MCF 10A (cell line): ENCODE measurements around the gene KLHL3. TPM values are rescaled to one million over a fixed set of nuclear protein-coding genes. Genes with fewer than 3 reads are reported as not detected.

Source experiments
- BruUV-seq: library from RNA; stranded (reverse); fragments of 400-500 nt; replicated peaks from 2 replicates; lab custom pipeline; 2021; lab: Mats Ljungman, UMichigan
- CTCF ChIA-PET: fragments of 300-600 bp; sonication (Branson Sonifier 250); formaldehyde crosslinking; extraction: SDS; loops from one replicate; lab custom pipeline; 2021; ENCODE audit warnings: antibody characterized with exemption, inconsistent platforms; lab: Yijun Ruan, JAX
- POLR2A ChIA-PET: fragments of 300-600, 350-650 bp; sonication (Branson Sonifier 250); formaldehyde crosslinking; extraction: SDS; loops from one replicate; lab custom pipeline; 2020; ENCODE audit warnings: antibody characterized with exemption, inconsistent platforms; lab: Yijun Ruan, JAX
- DNase-seq: peaks from one replicate; pipeline ENCODE4 v3.0.0-alpha.2; 2018; ENCODE audit not compliant: unreplicated experiment
- H3K27ac Mint-ChIP-seq: one replicate; pipeline ENCODE4 v1.8.0; 2022; ENCODE audit warnings: mild to moderate bottlenecking, low read depth, mixed read lengths; ENCODE audit not compliant: unreplicated experiment
- H3K27me3 Mint-ChIP-seq: one replicate; pipeline ENCODE4 v1.8.0; 2022; ENCODE audit warnings: mixed read lengths; ENCODE audit not compliant: insufficient read depth, unreplicated experiment
- H3K36me3 Mint-ChIP-seq: one replicate; pipeline ENCODE4 v1.8.0; 2022; ENCODE audit warnings: mild to moderate bottlenecking, moderate library complexity, mixed read lengths; ENCODE audit not compliant: insufficient read depth, unreplicated experiment
- H3K4me1 Mint-ChIP-seq: one replicate; pipeline ENCODE4 v1.8.0; 2022; ENCODE audit warnings: mixed read lengths; ENCODE audit not compliant: insufficient read depth, unreplicated experiment
- H3K4me3 Mint-ChIP-seq: one replicate; pipeline ENCODE4 v1.8.0; 2022; ENCODE audit warnings: mild to moderate bottlenecking, moderate library complexity, mixed read lengths; ENCODE audit not compliant: unreplicated experiment
- H3K9me3 Mint-ChIP-seq: one replicate; pipeline ENCODE4 v1.8.0; 2022; ENCODE audit warnings: mixed read lengths; ENCODE audit not compliant: unreplicated experiment
- CTCF ChIP-seq: fragments of 200-600 bp; IDR thresholded peaks from one replicate; pipeline ENCODE4 v1.8.0; 2022; ENCODE audit warnings: antibody characterized with exemption, mild to moderate bottlenecking; ENCODE audit not compliant: unreplicated experiment
- intact Hi-C: fragments of 100-400 bp; cut with micrococcal nuclease; formaldehyde crosslinking; loops from 2 replicates; pipeline ENCODE4 v1.14.1; 2022
- total RNA-seq: library from RNA; stranded (reverse); gene quantifications from 2 replicates; pipeline ENCODE4 v1.2.3, GENCODE V29; 2022

Gene KLHL3
- total RNA-seq, 1 experiment from 2014 or later: 0.49 TPM

GRCh38 chr5:137714494-137714893 is 21.4 kb downstream of the KLHL3 start:
- no peak overlapping the region for H3K27ac Mint-ChIP-seq
- no peaks in the 10 kb centered on the region for H3K9me3 Mint-ChIP-seq
- ChIA-PET POLR2A (no interaction called here), CTCF (interaction anchor here (0.6 to 2.5 kb wide), 4 partner anchors 27 to 85 kb away, joined by 3 to 11 read pairs (median 5); no protein-coding TSS in a partner anchor)
- H3K4me1 Mint-ChIP-seq: no peaks in the 10 kb centered on the region
- H3K36me3 Mint-ChIP-seq: no peaks in the 10 kb centered on the region
- no TSS peak for BruUV-seq
- intact Hi-C loops: no loop called here
- no peak for TF ChIP-seq CTCF
- H3K4me3 Mint-ChIP-seq: no peak overlapping the region
- H3K27me3 Mint-ChIP-seq: no peaks in the 10 kb centered on the region
- DNase-seq: no peak

GRCh38 chr5:137712139-137712667 is 23.7 kb downstream of the KLHL3 start:
- Mint-ChIP-seq H3K27me3 (no peaks in the 10 kb centered on the region), H3K4me3 (no peak overlapping the region), H3K36me3 (no peaks in the 10 kb centered on the region), H3K4me1 (no peaks in the 10 kb centered on the region), H3K9me3 (no peaks in the 10 kb centered on the region), H3K27ac (no peak overlapping the region)
- POLR2A ChIA-PET: no interaction called here
- no peak for DNase-seq
- no TSS peak for BruUV-seq
- no peak for TF ChIP-seq CTCF
- CTCF ChIA-PET: interaction anchor here (0.7 to 3.7 kb wide), 3 partner anchors 30 to 101 kb away, joined by 3 to 21 read pairs (median 11); no protein-coding TSS in a partner anchor
- intact Hi-C loops: no loop called here

GRCh38 chr5:137710086-137710485 is 25.8 kb downstream of the KLHL3 start:
- Mint-ChIP-seq H3K4me3 (no peak overlapping the region), H3K27ac (no peak overlapping the region), H3K27me3 (no peaks in the 10 kb centered on the region), H3K9me3 (no peaks in the 10 kb centered on the region), H3K36me3 (no peaks in the 10 kb centered on the region), H3K4me1 (no peaks in the 10 kb centered on the region)
- intact Hi-C loops: no loop called here
- ChIA-PET POLR2A (no interaction called here), CTCF (interaction anchor here (0.5 to 3.7 kb wide), 2 partner anchors 32 to 192 kb away, joined by 6 to 21 read pairs; no protein-coding TSS in a partner anchor)
- DNase-seq: no peak
- no TSS peak for BruUV-seq
- no peak for TF ChIP-seq CTCF

GRCh38 chr5:137708796-137709559 is 26.9 kb downstream of the KLHL3 start:
- CTCF ChIA-PET: interaction anchor here (1.3 to 1.6 kb wide), 2 partner anchors 14 to 33 kb away, joined by 6 to 7 read pairs; no protein-coding TSS in a partner anchor
- no TSS peak for BruUV-seq
- H3K27me3 Mint-ChIP-seq: no peaks in the 10 kb centered on the region

More at GRCh38 chr5:137708796-137709559, 26.9 kb downstream of the KLHL3 start:
- Mint-ChIP-seq H3K36me3 (no peaks in the 10 kb centered on the region), H3K4me3 (no peak overlapping the region), H3K9me3 (no peaks in the 10 kb centered on the region), H3K4me1 (no peaks in the 10 kb centered on the region), H3K27ac (no peak overlapping the region)
- POLR2A ChIA-PET: no interaction called here
- no peak for DNase-seq
- intact Hi-C loops: no loop called here
- TF ChIP-seq CTCF: no peak
